Peyer's patch (tissue), 4 donors: ENCODE results near the gene PLA2G2D. TPM values are rescaled to one million over a fixed set of nuclear protein-coding genes. Genes with fewer than 3 reads are reported as not detected.

Experiments used
- DNase-seq, 3 donors: peaks; one replicate each; pipeline ENCODE4 v3.0.0-alpha.2; 2017 to 2019
- H3K27ac ChIP-seq, 4 donors: fragments of 200-600 bp; sonication (generic); one replicate each; pipeline ENCODE4 v1.5.1; 2016 to 2019
- H3K27me3 ChIP-seq, 2 donors: fragments of 200-600 bp; sonication (generic); one replicate each; pipeline ENCODE4 v1.5.1; 2019
- H3K36me3 ChIP-seq, 3 donors: fragments of 200-600 bp; sonication (generic); one replicate each; pipeline ENCODE4 v1.5.1; 2016 to 2019
- H3K4me1 ChIP-seq, 4 donors: fragments of 200-600 bp; sonication (generic); one replicate each; pipeline ENCODE4 v1.5.1; 2016 to 2019
- H3K4me3 ChIP-seq, 4 donors: fragments of 200-600 bp; sonication (generic); 1 replicate in 3 of 4; 2 replicates in 1 of 4; pipeline ENCODE4 v1.5.1; 2016 to 2019; ENCODE audit warnings: mild to moderate bottlenecking in 1 of 4
- H3K9me3 ChIP-seq, 4 donors: fragments of 200-600 bp; sonication (generic); one replicate each; pipeline ENCODE4 v1.5.1; 2016 to 2019; ENCODE audit warnings: mild to moderate bottlenecking in 1 of 4
- POLR2A ChIP-seq, 2 donors: fragments of 450-650 bp; IDR thresholded peaks; one replicate each; pipeline ENCODE4 v1.5.1; 2017; ENCODE audit warnings: antibody characterized with exemption in 2 of 2, mild to moderate bottlenecking in 2 of 2, moderate library complexity in 2 of 2
- total RNA-seq, 4 donors: library from RNA; depleted of rRNA; stranded (reverse); fragments of >200 nt; gene quantifications; one replicate each; pipeline ENCODE4 v1.1.0, GENCODE V29; 2016
- TF ChIP-seq, protein P1 (sequence below), 6 experiments: fragments of 450-650 bp in 4 of 6; fragments of 200-600 bp in 2 of 6; sonication (generic) in 1 of 6; IDR thresholded peaks; one replicate each; pipeline ENCODE4 v1.5.1; 2017 to 2019; ENCODE audit warnings: antibody characterized with exemption in 6 of 6, mild to moderate bottlenecking in 3 of 6, moderate library complexity in 1 of 6

The PLA2G2D gene
- total RNA-seq, 4 donors from 2014 or later = 0.40 TPM; not detected in 3

DNA sequence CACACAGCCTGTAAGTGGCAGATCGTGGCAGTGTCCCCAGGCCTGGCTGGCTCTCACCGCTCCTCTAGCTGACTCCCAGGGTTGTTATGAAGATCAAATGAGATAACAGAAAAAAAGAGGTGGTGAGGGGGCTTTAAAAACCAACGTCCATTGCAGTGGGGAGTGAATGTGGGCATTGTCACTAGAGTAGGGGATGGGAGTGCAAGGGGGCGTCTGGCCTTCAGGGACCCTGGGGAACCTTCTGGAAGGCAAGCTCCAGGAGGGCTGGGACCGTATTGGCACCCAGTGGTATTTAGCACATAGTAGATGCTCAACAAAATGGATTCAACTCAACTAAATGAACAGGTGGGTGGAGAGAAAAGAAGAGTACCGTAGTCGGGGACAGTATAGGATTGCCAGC lies 3.4 kb downstream of the PLA2G2D start:
- no peak for DNase-seq

DNA sequence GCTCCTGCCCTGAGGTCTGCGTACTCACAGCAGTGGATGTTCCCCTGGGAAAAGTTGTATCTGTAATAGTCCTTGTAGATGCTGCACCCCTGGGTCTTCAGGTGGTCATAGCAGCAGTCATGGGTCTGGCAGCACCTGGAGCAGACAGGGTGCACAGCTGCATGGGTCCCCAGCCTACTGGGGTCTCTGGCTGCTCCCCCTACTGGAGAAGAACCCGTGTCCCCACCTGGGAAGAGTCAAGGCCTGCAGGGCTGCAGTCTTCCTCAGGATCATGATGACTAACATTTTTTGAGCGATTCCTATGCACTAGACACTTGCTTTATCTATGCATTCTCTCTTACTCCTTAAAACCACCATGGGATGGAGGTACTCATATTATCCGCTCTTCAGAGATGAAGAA lies 3.9 kb downstream of the PLA2G2D start:
- DNase-seq = no peak
- no peaks in the 10 kb centered on the region for H3K36me3 ChIP-seq
- H3K27me3 ChIP-seq = no peaks in the 10 kb centered on the region
- no peak overlapping the region for H3K27ac ChIP-seq
- no peaks in the 10 kb centered on the region for H3K9me3 ChIP-seq
- TF ChIP-seq POLR2A (IDR thresholded peaks at IDR 0.05) = no peak
- TF ChIP-seq, protein P1, sequence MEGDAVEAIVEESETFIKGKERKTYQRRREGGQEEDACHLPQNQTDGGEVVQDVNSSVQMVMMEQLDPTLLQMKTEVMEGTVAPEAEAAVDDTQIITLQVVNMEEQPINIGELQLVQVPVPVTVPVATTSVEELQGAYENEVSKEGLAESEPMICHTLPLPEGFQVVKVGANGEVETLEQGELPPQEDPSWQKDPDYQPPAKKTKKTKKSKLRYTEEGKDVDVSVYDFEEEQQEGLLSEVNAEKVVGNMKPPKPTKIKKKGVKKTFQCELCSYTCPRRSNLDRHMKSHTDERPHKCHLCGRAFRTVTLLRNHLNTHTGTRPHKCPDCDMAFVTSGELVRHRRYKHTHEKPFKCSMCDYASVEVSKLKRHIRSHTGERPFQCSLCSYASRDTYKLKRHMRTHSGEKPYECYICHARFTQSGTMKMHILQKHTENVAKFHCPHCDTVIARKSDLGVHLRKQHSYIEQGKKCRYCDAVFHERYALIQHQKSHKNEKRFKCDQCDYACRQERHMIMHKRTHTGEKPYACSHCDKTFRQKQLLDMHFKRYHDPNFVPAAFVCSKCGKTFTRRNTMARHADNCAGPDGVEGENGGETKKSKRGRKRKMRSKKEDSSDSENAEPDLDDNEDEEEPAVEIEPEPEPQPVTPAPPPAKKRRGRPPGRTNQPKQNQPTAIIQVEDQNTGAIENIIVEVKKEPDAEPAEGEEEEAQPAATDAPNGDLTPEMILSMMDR (IDR thresholded peaks at IDR 0.05) = no peak
- no peaks in the 10 kb centered on the region for H3K4me1 ChIP-seq
- no peak overlapping the region for H3K4me3 ChIP-seq

More for the DNA sequence above, 3.4 kb downstream of the PLA2G2D start:
- H3K9me3 ChIP-seq = no peaks in the 10 kb centered on the region
- no peaks in the 10 kb centered on the region for H3K4me1 ChIP-seq
- TF ChIP-seq, protein P1 (IDR thresholded peaks at IDR 0.05) = no peak
- no peak for TF ChIP-seq POLR2A (IDR thresholded peaks at IDR 0.05)
- no peaks in the 10 kb centered on the region for H3K36me3 ChIP-seq
- H3K27ac ChIP-seq = no peak overlapping the region
- H3K4me3 ChIP-seq = no peak overlapping the region
- H3K27me3 ChIP-seq = no peaks in the 10 kb centered on the region

DNA sequence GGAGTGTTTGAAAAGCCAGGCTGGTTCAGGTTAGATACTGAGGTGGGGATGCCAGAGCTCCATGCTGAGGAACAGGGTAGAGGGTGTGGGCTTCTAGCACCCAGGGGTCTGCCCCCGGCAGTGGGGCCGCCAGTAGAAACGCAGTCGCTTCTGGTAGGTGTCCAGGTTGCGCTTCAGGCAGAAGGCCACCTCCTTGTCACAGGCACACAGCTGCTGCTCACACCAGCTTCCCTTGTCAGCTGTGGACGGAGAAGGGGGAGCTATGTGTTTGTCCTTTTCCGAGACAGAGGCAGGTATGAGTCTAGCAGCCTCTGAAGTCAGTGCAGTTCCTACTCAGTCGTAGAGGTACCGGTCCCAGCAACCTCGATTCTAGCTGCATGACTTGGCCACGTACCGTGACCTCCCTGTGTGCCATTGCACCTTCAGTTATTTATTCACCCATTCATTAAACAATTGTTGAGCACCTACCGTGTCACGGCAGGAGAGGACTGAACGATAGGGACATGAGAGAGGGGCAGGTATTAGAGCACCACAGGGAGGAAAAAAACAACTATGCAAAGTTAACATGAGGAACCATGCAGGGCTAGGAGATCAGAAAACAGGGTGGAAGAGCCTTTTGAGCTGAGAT lies 5.2 kb downstream of the PLA2G2D start:
- Histone ChIP-seq H3K4me1 (no peaks in the 10 kb centered on the region), H3K27ac (no peak overlapping the region), H3K4me3 (no peak overlapping the region), H3K9me3 (no peaks in the 10 kb centered on the region), H3K27me3 (no peaks in the 10 kb centered on the region), H3K36me3 (no peaks in the 10 kb centered on the region)
- no peak for TF ChIP-seq POLR2A (IDR thresholded peaks at IDR 0.05)
- TF ChIP-seq, protein P1 (IDR thresholded peaks at IDR 0.05) = no peak
- DNase-seq = no peak

DNA sequence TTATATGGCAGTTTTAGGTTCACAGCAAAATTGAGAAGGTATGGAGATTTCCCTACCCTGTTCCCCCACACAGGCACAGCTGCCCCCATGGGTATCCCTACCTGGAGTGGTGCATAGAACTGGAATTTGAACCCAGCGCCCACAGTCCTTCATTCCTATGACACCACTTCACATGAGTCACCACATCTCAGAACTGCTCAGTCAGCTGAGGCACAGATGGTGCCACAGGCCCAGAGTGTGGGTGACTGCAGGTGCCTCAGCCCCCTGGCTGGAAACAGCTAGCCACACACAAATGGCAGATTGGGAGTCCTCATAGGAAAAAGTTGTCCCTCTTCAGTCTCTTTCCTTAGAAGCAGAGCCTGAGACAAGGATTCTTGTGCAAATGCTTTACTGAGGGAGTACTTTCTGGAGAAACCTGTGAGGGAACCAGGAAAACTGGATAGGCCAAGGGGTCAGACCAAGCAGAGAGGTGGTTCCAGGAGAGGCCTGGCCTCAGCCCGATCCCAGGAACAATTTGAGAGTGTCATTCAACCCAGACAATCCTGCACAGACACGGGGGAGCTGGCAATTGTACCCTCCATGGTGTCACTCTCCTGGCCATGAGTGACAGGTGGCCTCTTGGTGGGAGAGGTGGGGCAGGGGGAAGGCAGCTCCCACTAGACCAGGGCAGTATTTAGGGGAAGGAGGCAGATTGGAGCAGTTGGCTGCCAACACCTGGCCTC lies 6.9 kb downstream of the PLA2G2D start:
- Histone ChIP-seq H3K4me1 (no peaks in the 10 kb centered on the region), H3K36me3 (no peaks in the 10 kb centered on the region), H3K27ac (no peak overlapping the region), H3K9me3 (no peaks in the 10 kb centered on the region), H3K27me3 (no peaks in the 10 kb centered on the region), H3K4me3 (no peak overlapping the region)
- peak in 1 of 3 donors; percentile 50 for DNase-seq
- no peak for TF ChIP-seq POLR2A (IDR thresholded peaks at IDR 0.05)
- TF ChIP-seq, protein P1 (IDR thresholded peaks at IDR 0.05) = no peak

DNA sequence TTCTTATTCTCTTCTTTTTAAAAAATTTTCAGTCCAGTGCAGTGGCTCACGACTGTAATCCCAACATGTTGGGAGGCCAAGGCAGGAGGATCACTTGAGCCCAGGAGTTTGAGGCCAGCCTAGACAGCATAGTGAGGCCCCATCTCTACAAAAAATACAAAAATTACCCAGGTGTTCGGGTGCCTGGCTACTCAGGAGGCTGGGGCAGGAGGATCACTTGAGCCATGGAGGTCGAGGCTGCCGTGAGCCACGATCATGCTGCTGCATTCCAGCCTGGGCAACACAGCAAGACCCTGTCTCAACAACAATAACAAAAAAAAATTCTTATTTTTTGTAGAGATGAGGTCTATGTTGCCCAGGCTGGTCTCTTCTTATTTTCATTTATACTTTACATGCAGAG lies 7.9 kb downstream of the PLA2G2D start:
- TF ChIP-seq POLR2A (IDR thresholded peaks at IDR 0.05) = no peak
- TF ChIP-seq, protein P1 (IDR thresholded peaks at IDR 0.05) = no peak
- Histone ChIP-seq H3K4me1 (no peaks in the 10 kb centered on the region), H3K9me3 (no peaks in the 10 kb centered on the region), H3K27ac (no peak overlapping the region), H3K27me3 (no peaks in the 10 kb centered on the region), H3K36me3 (no peaks in the 10 kb centered on the region), H3K4me3 (no peak overlapping the region)
- DNase-seq = no peak
